Measurements from ENCODE around the gene RSPO4. TPM values are rescaled to one million over a fixed set of nuclear protein-coding genes. Genes with fewer than 3 reads are reported as not detected.

RSPO4 gene
- total and polyA plus RNA-seq, 2 of the 8 experiments (the other 6 are each of a cell fraction or from before 2014, with no cell fraction given) = 3.4 to 6.4 TPM

GRCh38 chr20:925516-925915, 76.6 kb downstream of the RSPO4 start:
- no peak overlapping the region for H2BK12ac ChIP-seq (ENCODE audit: low read depth, low read length)
- 93% methylated on average over 5 of the region's 9 CpGs; no CpG with 5 or more reads in 1 of the 2 experiments for WGBS, 2 experiments (ENCODE audit: extremely low coverage in 1 of 2, insufficient coverage in 1 of 2, insufficient read length in 1 of 2, insufficient replicate concordance in 2 of 2, low coverage in 1 of 2, low lambda C conversion rate in 2 of 2, missing lambda C conversion rate in 1 of 2)
- H4K20me1 ChIP-seq (replicated peaks in 1 of 2; ENCODE audit: control insufficient read depth in 1 of 2, insufficient read depth in 2 of 2, low read length in 2 of 2) = no peaks in the 10 kb centered on the region
- no peaks in the 10 kb centered on the region for H3K79me2 ChIP-seq (ENCODE audit: control insufficient read depth in 1 of 2, insufficient read depth in 2 of 2, low read length in 2 of 2)
- no peaks in the 10 kb centered on the region for H3K79me1 ChIP-seq (ENCODE audit: low read depth, low read length)
- FAIRE-seq = no peak
- H3K23me2 ChIP-seq (ENCODE audit: low read depth, low read length) = no peaks in the 10 kb centered on the region
- H2BK15ac ChIP-seq (ENCODE audit: low read length) = no peak overlapping the region
- no peaks in the 10 kb centered on the region for H3K36me3 ChIP-seq (ENCODE audit: control insufficient read depth in 2 of 4, insufficient read depth in 4 of 4, low read length in 3 of 4)
- no peaks in the 10 kb centered on the region for H3K4me1 ChIP-seq (replicated peaks in 1 of 4; ENCODE audit: control insufficient read depth in 3 of 4, insufficient read depth in 4 of 4, low read length in 3 of 4)
- H3K14ac ChIP-seq (ENCODE audit: insufficient read length) = no peak overlapping the region
- H4K91ac ChIP-seq (replicated peaks; ENCODE audit: insufficient read length, low read length) = no peak overlapping the region
- no peak overlapping the region for H4K5ac ChIP-seq (ENCODE audit: insufficient read length, low read depth, low read length)
- H2BK120ac ChIP-seq (replicated peaks; ENCODE audit: low read depth, low read length) = no peak overlapping the region
- no peak overlapping the region for H3K4me3 ChIP-seq (ENCODE audit: extremely low read depth in 1 of 4, insufficient read depth in 2 of 4, low read depth in 3 of 4, low read length in 4 of 4)
- POLR2A ChIA-PET (ENCODE audit: partially characterized antibody) = no interaction called here
- H3K23ac ChIP-seq (ENCODE audit: insufficient read length) = no peak overlapping the region
- no peak for DNase-seq (ENCODE audit: low read depth in 1 of 2, low spot score in 2 of 2)
- H2BK5ac ChIP-seq (ENCODE audit: low read depth, low read length) = no peak overlapping the region
- H3K27ac ChIP-seq (ENCODE audit: low read depth, low read length) = no peak overlapping the region
- no peak overlapping the region for H2AK5ac ChIP-seq (ENCODE audit: low read depth, low read length)
- H3K4ac ChIP-seq (replicated peaks; ENCODE audit: insufficient read length, low read depth, low read length) = no peak overlapping the region
- H3K9me3 ChIP-seq (ENCODE audit: insufficient read depth in 2 of 2, low read depth in 1 of 2, low read length in 1 of 2) = peaks cover 5 to 6% of the 10 kb centered on the region in 2 experiments; a peak in 3 of 4 replicates
- H2AFZ ChIP-seq (ENCODE audit: low read length) = no peak overlapping the region
- H3K9ac ChIP-seq (replicated peaks in 1 of 4; ENCODE audit: extremely low read depth in 1 of 4, low read depth in 3 of 4, low read length in 3 of 4) = no peak overlapping the region
- H3K56ac ChIP-seq (replicated peaks; ENCODE audit: insufficient read length, low read depth, low read length) = no peak overlapping the region
- TF ChIP-seq JUN (IDR thresholded peaks at IDR 0.05; ENCODE audit: low read depth, low read length) (no peak), CBX5 (IDR thresholded peaks at IDR 0.05; ENCODE audit: low read depth, low read length) (no peak), CTCF (IDR thresholded peaks at IDR 0.05; ENCODE audit: control extremely low read depth in 1 of 3, insufficient read depth in 1 of 3, low read depth in 1 of 3, low read length in 3 of 3) (no peak), HDAC6 (IDR thresholded peaks at IDR 0.05; ENCODE audit: low read depth, low read length) (no peak), POU5F1 (IDR thresholded peaks at IDR 0.05; ENCODE audit: low read depth, low read length) (no peak)
- no peak overlapping the region for H2BK20ac ChIP-seq (ENCODE audit: low read length)
- no peak overlapping the region for H3K18ac ChIP-seq (ENCODE audit: extremely low read depth, low read length)
- no peaks in the 10 kb centered on the region for H3K27me3 ChIP-seq (replicated peaks in 1 of 4; ENCODE audit: control insufficient read depth in 3 of 4, extremely low read depth in 1 of 4, insufficient read depth in 3 of 4, low read length in 3 of 4)
- CTCF ChIA-PET (ENCODE audit: partially characterized antibody) = interaction anchor here (1.0 to 1.6 kb wide), 4 partner anchors 9 to 31 kb away, joined by 3 to 5 read pairs (median 4); partner anchors contain the start of gene ANGPT4
- H4K8ac ChIP-seq (ENCODE audit: extremely low read depth, insufficient read depth, low read length) = no peak overlapping the region
- H3K4me2 ChIP-seq (ENCODE audit: insufficient read depth in 1 of 2, low read depth in 2 of 2, low read length in 2 of 2) = no peak overlapping the region

Measured in H1 (cell line).